ENCODE measurements around the gene SNAPC4. TPM values are rescaled to one million over a fixed set of nuclear protein-coding genes. Genes with fewer than 3 reads are reported as not detected.

The SNAPC4 gene
- total RNA-seq (2014; rRNA removed; shearing (Covaris generic)), result 13.5 and 15.3 TPM in 2 replicates
- 9.6 and 13.3 TPM in 2 replicates for polyA plus RNA-seq (2015; cell fraction: cytosol; rRNA removed)
- 50.6 and 58.5 TPM in 2 replicates for polyA plus RNA-seq (2015; cell fraction: nucleus; rRNA removed)

DNA sequence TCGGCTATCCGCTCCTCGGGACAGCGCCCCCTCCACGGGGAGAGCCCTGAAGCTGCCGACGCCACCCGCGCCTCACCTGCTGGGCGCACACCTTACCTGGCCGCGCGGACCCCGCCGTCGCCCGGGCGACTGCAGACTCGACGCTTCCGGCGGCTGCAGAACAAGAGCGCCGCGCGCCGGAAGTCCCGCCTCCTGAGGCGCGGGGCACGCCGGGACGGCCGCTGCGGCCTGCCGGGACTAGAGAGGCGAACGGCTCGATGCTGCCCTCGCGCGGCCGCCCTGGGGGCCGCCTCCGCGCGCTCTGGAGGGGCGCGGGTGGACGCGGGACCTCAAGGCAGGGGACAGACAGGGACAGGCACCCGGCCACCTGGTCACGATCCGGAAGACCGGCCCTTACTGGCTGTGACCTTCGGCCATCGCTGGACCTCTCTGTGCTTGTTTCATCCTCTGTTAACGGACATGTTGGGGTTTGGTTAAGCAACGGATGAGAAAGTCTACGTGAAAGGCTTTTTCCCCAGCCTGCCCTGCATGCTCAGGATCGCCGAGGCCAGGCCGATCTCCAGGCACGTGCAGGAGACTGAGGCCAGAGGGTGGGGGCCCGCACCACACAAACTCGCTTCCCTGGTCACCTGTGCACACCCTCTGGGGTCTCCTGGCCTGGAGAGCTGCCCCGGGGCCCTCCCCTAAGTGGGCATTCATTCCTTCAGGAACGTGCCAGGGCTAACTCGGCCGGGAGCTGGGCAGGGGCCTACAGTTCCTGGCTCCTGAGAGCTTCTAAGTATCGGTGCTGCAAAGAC is at the start of gene SNAPC4:
Gene SNAPC4 (minus strand): TSS at position 133 of the 797 bp plus-strand sequence. CDS start 1,742 bp downstream, outside the sequence.
- DNase-seq (ENCODE audit: low read depth), result peak; percentile 79

- no peak for DNase-seq (ENCODE audit: low read depth)
These were observed 48.7 kb upstream of the SNAPC4 start for GRCh38 chr9:136448655-136449054.

- DNase-seq (ENCODE audit: low read depth), result no peak
These were observed 47.3 kb upstream of the SNAPC4 start for GRCh38 chr9:136447173-136447778.

- no peak for DNase-seq (ENCODE audit: low read depth)
These were observed 45.8 kb upstream of the SNAPC4 start for GRCh38 chr9:136445799-136446198.

GRCh38 chr9:136444102-136444501 is 44.1 kb upstream of the SNAPC4 start:
- DNase-seq (ENCODE audit: low read depth), result no peak

GRCh38 chr9:136443687-136444086 is 43.7 kb upstream of the SNAPC4 start:
- no peak for DNase-seq (ENCODE audit: low read depth)

DNA sequence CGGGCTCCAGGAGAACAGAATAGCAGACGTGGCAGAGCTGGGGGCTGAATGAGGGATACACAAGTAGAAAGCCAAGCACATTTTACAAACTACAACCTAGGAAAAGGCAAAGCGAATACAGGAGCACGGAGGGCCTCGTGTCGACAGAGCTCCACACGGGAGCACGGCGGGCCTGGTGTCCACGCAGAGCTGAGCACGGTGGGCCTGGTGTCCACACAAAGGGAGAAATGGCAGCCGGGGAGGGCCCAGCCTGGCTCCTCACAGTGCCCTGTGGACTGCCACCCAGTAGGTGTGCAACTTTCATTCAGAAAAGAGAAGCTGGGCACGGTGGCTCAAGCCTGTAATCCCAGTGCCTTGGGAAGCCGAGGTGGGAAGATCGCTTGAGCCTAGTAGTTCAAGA is 43.1 kb upstream of the SNAPC4 start:
- DNase-seq (ENCODE audit: low read depth), result no peak

DNA sequence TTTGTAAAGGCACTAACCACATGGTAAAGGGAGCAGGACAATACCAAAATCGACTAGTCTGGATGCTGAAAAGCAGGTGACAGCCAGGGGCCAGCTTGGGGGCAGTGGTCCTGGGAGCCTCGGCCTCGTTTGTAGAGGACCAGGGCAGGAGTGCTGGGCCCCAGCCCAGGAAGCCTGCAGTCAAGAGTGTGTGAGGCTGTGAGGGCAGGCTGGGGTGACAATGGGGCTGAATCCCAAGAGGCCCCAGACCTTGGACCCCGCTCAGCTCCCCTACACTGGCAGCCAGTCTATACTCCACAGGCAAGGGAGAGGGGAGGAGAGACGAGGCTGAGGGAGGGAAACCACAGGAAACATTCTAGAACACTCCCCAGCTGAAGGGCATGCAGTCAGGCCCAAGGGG is 42.3 kb upstream of the SNAPC4 start:
- DNase-seq (ENCODE audit: low read depth), result no peak

GRCh38 chr9:136441681-136442245 is 41.8 kb upstream of the SNAPC4 start:
- no peak for DNase-seq (ENCODE audit: low read depth)

- DNase-seq (ENCODE audit: low read depth), result no peak
These were observed 41.3 kb upstream of the SNAPC4 start for GRCh38 chr9:136441191-136441680.

DNA sequence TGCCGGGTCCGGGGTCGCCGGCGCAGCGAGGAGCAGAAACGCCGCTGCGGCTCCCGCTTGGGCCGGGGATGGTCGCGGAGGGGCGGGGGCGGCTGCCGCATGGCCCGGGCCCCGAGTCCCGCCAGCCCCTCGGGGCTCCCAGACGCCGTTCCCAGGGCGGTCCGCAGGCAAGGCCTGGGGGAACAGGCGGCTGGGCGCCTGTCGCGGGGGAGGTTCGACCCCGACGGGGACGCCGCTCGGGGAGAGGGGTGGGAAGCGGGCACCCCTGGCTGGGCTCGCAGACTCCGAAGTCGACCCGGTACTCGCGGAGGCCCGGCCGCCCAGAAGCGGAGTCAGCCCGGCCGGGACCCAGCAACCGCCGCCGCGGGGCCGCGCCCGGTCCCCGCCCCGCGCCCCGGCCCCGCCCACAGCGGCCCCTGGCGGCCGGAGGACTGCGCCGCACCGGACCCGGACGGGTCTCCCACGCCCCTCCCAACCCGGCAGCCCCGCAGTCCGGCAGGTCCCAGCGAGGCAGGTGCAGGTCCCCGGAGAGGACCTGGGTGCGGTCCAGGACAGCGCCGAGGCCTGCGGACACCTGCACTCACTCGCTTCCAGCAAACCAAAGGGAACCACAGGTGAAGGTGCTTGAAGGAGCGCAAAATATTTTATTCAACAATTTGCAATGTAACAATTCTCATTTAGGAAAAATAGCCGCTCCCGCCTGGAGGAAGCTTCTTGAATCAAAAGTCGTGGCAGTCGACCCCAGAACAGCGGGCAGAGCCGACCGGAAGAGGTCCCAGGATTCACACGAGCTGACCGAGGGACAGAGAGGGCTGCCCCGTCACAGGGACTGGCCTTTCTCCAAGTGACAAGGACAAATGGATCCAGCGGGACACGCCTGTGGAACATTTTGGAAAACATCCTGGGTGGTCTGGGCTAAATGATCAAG is 39.8 kb upstream of the SNAPC4 start, which contains the start of gene INPP5E:
Gene INPP5E (minus strand): TSS at position 365 of the 928 bp plus-strand sequence. CDS start 426 bp downstream, outside the sequence.
- DNase-seq (ENCODE audit: low read depth), result peak; percentile 23

GRCh38 chr9:136438548-136439480 is 38.8 kb upstream of the SNAPC4 start:
- DNase-seq (ENCODE audit: low read depth), result peak; percentile 32

DNA sequence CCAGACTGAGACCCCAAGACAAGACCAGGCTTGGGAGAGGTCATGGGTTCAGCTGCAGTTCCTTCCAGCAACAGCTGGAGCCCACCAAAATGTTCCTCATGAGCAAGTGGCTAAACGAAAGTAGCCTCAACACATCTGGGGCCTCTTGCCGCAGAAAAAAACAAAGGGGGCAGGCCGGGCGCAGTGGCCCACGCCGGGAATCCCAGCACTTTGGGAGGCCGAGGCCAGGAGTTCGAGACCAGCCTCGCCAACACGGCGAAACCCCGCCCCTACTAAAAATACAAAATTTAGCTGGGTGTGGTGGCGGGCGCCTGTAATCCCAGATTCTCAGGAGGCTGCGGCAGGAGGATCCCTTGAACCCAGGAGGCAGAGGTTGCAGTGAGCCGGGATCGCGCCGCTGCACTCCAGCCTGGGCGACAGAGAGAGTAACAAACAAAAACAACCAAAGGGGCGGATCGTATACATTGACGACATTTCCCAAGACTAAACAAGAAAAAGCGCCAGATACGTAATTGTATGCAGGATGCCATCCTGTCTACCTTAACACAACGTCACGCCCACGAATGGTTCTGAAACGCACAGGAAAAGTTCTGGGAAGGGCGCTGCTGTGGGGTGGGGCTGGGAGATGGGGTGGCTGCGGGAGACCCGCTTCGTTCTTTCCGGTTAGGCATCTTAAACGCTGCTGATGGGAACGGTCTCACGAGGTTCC is 38.0 kb upstream of the SNAPC4 start:
- DNase-seq (ENCODE audit: low read depth), result no peak

- DNase-seq (ENCODE audit: low read depth), result no peak
These were observed 37.5 kb upstream of the SNAPC4 start for GRCh38 chr9:136437430-136437829.

GRCh38 chr9:136436055-136436634 is 36.2 kb upstream of the SNAPC4 start:
- DNase-seq (ENCODE audit: low read depth), result no peak

DNA sequence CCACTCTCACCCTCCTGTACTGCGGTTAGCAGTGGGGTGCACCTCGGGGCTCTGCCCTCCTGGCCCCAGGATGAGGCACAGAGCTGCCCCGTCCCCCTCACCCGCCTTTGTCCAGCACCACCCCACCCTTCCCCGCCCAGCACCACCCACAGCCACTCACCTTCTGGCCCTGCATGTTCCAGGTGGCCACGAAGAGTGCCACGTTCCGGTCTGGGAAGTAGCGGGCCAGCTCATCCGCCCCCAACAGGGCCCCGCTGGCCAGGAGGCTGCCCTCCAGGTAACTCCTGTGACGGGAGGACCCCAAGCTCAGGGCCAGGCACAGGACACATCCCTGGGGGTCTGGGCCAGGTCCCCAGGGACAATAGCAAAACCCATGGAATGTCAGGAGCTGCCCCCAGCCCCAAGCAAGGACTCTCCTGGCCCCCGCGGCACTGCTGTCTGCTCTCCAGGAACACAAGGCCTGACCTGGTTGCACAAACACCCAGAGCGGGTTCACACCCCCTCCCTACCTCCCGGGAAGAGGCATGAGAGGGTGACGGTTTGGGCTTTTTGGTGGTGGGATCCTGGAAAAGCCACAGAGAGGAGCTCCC is 34.7 kb upstream of the SNAPC4 start:
- DNase-seq (ENCODE audit: low read depth), result no peak

- no peak for DNase-seq (ENCODE audit: low read depth)
These were observed 34.0 kb upstream of the SNAPC4 start for GRCh38 chr9:136433849-136434579.

Measured in HT1080 (cell line).